Mucosa of descending colon (tissue), 3 donors: ENCODE results near the gene SEMA4F. TPM values are rescaled to one million over a fixed set of nuclear protein-coding genes. Genes with fewer than 3 reads are reported as not detected.

ENCODE experiments used
- ATAC-seq: fragments of 200-7000 bp; cut with Tn5 transposase; one replicate; pipeline ENCODE4 v1.9.1; 2020; ENCODE audit warnings: mild to moderate bottlenecking, moderate library complexity
- DNase-seq, 3 donors: peaks; one replicate each; pipeline ENCODE4 v3.0.0-alpha.2; 2020
- H3K36me3 ChIP-seq: fragments of 200-600 bp; one replicate; pipeline ENCODE4 v1.8.0; 2021; ENCODE audit warnings: low read depth, mild to moderate bottlenecking
- H3K4me1 ChIP-seq: fragments of 200-600 bp; one replicate; pipeline ENCODE4 v1.8.0; 2021; ENCODE audit warnings: low read depth, mild to moderate bottlenecking
- H3K4me3 ChIP-seq: fragments of 200-600 bp; one replicate; pipeline ENCODE4 v1.8.0; 2021; ENCODE audit warnings: mild to moderate bottlenecking
- H3K9me3 ChIP-seq: fragments of 200-600 bp; one replicate; pipeline ENCODE4 v1.8.0; 2021; ENCODE audit warnings: mild to moderate bottlenecking
- intact Hi-C, 2 donors: fragments of 100-400 bp; cut with DNase I in 1 of 2; cut with micrococcal nuclease in 1 of 2; formaldehyde crosslinking; loops; one replicate each; pipeline versions ENCODE4 v1.11.0 to v1.11.1; 2022; cut with DNase I, micrococcal nuclease
- total RNA-seq, 3 donors: library from RNA; stranded (reverse); fragmentation: NEBNext Ultra II Directional in 2 of 3; extraction: Animal tissue kit (Norgen Biotek cat#: 25700) in 2 of 3; gene quantifications; one replicate each; pipeline versions ENCODE4 v1.2.1 to v1.2.4, GENCODE V29; 2021 to 2023
- TF ChIP-seq, protein P1 (sequence below): fragments of 200-600 bp; IDR thresholded peaks from one replicate; pipeline ENCODE4 v1.8.0; 2022; ENCODE audit warnings: antibody characterized with exemption, mild to moderate bottlenecking
- donor health status: DM: no; HTN: no; CAD: no; lungs with moderate emphysema.
- donor health status: DM: no; HTN: no; CAD: no.
- donor health status: DM: no; HTN: yes; CAD: no.

Gene SEMA4F
- total RNA-seq, 3 donors from 2014 or later: 3.9 to 5.7 (median 4.4) TPM

DNA sequence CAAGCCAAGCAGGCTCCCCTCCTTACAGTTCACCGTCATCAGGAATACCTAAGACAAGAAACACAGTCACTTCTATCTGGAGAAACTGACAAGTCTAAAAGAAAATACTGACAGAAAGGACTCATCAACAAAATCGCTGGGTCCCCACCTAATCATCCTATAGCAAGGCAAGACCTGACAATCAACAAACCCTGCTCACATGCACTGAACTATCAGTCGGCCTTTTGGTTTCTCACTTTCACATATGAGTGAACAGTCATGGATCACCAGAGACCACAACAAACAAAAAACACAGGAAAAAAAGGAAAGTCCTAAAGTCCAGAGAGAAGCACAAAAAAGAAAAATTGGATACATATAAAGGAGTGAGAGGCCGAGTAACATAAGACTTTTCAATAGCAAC is 70.4 kb downstream of the SEMA4F start:
- H3K4me3 ChIP-seq: no peak overlapping the region
- H3K9me3 ChIP-seq: no peaks in the 10 kb centered on the region
- no peak for DNase-seq
- intact Hi-C loops: no loop called here
- no peaks in the 10 kb centered on the region for H3K36me3 ChIP-seq
- TF ChIP-seq, protein P1, sequence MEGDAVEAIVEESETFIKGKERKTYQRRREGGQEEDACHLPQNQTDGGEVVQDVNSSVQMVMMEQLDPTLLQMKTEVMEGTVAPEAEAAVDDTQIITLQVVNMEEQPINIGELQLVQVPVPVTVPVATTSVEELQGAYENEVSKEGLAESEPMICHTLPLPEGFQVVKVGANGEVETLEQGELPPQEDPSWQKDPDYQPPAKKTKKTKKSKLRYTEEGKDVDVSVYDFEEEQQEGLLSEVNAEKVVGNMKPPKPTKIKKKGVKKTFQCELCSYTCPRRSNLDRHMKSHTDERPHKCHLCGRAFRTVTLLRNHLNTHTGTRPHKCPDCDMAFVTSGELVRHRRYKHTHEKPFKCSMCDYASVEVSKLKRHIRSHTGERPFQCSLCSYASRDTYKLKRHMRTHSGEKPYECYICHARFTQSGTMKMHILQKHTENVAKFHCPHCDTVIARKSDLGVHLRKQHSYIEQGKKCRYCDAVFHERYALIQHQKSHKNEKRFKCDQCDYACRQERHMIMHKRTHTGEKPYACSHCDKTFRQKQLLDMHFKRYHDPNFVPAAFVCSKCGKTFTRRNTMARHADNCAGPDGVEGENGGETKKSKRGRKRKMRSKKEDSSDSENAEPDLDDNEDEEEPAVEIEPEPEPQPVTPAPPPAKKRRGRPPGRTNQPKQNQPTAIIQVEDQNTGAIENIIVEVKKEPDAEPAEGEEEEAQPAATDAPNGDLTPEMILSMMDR: no peak
- ATAC-seq: no peak
- no peaks in the 10 kb centered on the region for H3K4me1 ChIP-seq

DNA sequence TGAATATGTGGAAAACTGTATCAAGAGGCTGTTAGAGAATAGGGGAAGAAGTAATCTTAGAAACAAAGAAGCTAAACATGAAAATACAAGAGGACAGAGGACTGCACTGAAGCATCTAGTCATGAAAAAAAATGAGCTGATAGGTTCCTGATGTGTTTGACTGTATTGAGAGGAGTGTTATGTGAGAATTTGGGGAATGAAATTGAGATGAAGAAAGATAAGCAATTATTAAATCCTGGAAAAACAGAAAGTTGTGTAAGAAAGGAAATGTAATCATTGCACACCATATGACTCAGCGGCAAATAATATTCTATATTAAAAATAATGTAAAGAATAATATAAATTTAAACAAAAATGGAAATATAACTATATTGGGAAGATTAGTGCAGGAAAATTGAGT is 71.2 kb downstream of the SEMA4F start:
- ATAC-seq (no peak), DNase-seq (no peak)
- Histone ChIP-seq H3K9me3 (no peaks in the 10 kb centered on the region), H3K36me3 (no peaks in the 10 kb centered on the region), H3K4me3 (no peak overlapping the region), H3K4me1 (no peaks in the 10 kb centered on the region)
- intact Hi-C loops: no loop called here
- TF ChIP-seq, protein P1: no peak

DNA sequence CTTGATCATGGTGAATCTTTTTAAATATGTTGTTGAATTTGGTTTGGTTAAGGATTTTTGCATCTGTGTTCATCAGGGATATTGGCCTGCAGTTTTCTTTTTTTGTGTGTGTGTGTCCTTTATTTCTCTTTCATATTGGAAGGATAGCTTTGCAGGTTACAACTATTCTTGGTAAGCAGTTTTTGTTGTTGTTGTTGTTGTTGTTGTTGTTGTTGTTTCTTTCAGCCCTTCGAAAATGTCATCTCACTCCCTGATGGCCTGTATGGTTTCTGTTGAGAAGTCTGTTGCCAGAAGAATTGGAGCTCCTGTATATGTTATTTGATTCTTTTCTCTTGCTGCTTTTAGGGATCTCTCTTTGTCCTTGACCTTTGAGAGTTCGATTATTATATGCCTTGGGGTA is 74.8 kb downstream of the SEMA4F start:
- intact Hi-C loops: no loop called here
- ATAC-seq (no peak), DNase-seq (no peak)
- TF ChIP-seq, protein P1: no peak
- Histone ChIP-seq H3K4me1 (no peaks in the 10 kb centered on the region), H3K36me3 (no peaks in the 10 kb centered on the region), H3K9me3 (no peaks in the 10 kb centered on the region), H3K4me3 (no peak overlapping the region)

DNA sequence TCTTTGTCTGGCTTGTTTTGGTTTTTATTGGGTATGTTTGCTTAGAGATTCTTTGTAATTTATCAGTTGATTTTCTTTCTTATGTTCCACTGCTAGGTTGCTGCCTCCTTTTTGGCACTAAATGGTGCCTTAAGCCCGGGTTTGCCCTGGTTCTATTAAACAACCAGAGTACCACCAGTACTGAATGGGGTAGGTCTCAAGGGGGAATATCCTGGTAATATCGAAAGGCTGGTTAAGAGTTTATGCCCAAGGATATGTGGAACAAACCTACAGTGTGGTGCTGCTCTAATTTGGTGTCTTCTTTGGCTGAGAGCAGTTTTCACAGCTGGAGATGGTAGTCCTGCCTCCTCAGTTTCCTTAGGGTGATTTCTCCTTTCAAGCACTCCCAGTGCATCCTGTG is 76.5 kb downstream of the SEMA4F start:
- no peaks in the 10 kb centered on the region for H3K36me3 ChIP-seq
- DNase-seq (no peak), ATAC-seq (no peak)
- no peaks in the 10 kb centered on the region for H3K9me3 ChIP-seq
- no peaks in the 10 kb centered on the region for H3K4me1 ChIP-seq
- no peak overlapping the region for H3K4me3 ChIP-seq
- intact Hi-C loops: no loop called here
- TF ChIP-seq, protein P1: no peak

Other genes with a start within 250 kb of the SEMA4F start
- 1 to 10 TPM in 2 of 3 donors, under 1 TPM in 1; 0.53 to 2.3 (median 1.9) TPM for gene C2orf81, start 232.6 kb upstream of the SEMA4F start, total RNA-seq
- 1 to 10 TPM; 4.0 to 4.8 (median 4.5) TPM for gene WDR54, start 232.5 kb upstream of the SEMA4F start, total RNA-seq
- 10 to 100 TPM; 49.2 to 60.7 (median 49.7) TPM for gene RTKN, start 212.3 kb upstream of the SEMA4F start, total RNA-seq
- gene INO80B, start 199.2 kb upstream of the SEMA4F start, total RNA-seq: 10 to 100 TPM; 25.0 to 36.5 (median 32.3) TPM
- gene WBP1, start 195.8 kb upstream of the SEMA4F start, total RNA-seq: 10 to 100 TPM; 51.1 to 60.6 (median 56.1) TPM
- gene MOGS, start 188.9 kb upstream of the SEMA4F start, total RNA-seq: 10 to 100 TPM; 45.7 to 64.0 (median 52.7) TPM
- gene MRPL53, start 181.6 kb upstream of the SEMA4F start, total RNA-seq: 10 to 100 TPM; 48.2 to 63.6 (median 57.1) TPM
- 10 to 100 TPM; 22.6 to 36.5 (median 28.5) TPM for gene CCDC142, start 171.2 kb upstream of the SEMA4F start, total RNA-seq
- 10 to 100 TPM; 27.2 to 34.1 (median 30.9) TPM for gene TTC31, start 171.2 kb upstream of the SEMA4F start, total RNA-seq
- gene LBX2, start 154.6 kb upstream of the SEMA4F start, total RNA-seq: 1 to 10 TPM; 1.0 to 1.5 (median 1.5) TPM
- gene PCGF1, start 146.6 kb upstream of the SEMA4F start, total RNA-seq: 10 to 100 TPM; 20.3 to 29.1 (median 22.3) TPM
- gene TLX2, start 139.8 kb upstream of the SEMA4F start, total RNA-seq: 1 to 10 TPM in 1 of 3 donors, under 1 TPM in 2; 0.17 to 1.6 (median 0.51) TPM
- 10 to 100 TPM; 17.9 to 58.3 (median 22.2) TPM for gene DQX1, start 128.0 kb upstream of the SEMA4F start, total RNA-seq
- gene AUP1, start 124.5 kb upstream of the SEMA4F start, total RNA-seq: 100 to 1,000 TPM; 108 to 179 (median 129) TPM
- 10 to 100 TPM; 22.2 to 37.1 (median 23.3) TPM for gene HTRA2, start 124.3 kb upstream of the SEMA4F start, total RNA-seq
- gene LOXL3, start 100.3 kb upstream of the SEMA4F start, total RNA-seq: 1 to 10 TPM; 2.2 to 6.9 (median 4.4) TPM
- 10 to 100 TPM; 16.5 to 18.9 (median 18.5) TPM for gene DOK1, start 99.5 kb upstream of the SEMA4F start, total RNA-seq
- gene M1AP, start 5.9 kb upstream of the SEMA4F start, total RNA-seq: under 1 TPM; 0.19 to 0.43 (median 0.31) TPM
- gene HK2, start 179.9 kb downstream of the SEMA4F start, total RNA-seq: 100 to 1,000 TPM; 181 to 317 (median 281) TPM